Brain microvascular endothelial cell (primary cell): Measurements from ENCODE around the gene GFRA1.

Source experiments
- DNase-seq: peaks from one replicate; pipeline ENCODE4 v3.0.0-alpha.2; 2020
- H3K27ac ChIP-seq: fragments of 250-450 bp; sonication (Bioruptor Pico); 2 replicates; pipeline ENCODE4 v1.5.1; 2020; ENCODE audit warnings: mild to moderate bottlenecking, moderate library complexity
- H3K27me3 ChIP-seq: fragments of 250-450 bp; sonication (Bioruptor Pico); replicated peaks from 2 replicates; pipeline ENCODE4 v1.5.1; 2020; ENCODE audit warnings: mild to moderate bottlenecking
- H3K36me3 ChIP-seq: fragments of 250-450 bp; sonication (Bioruptor Pico); replicated peaks from 2 replicates; pipeline ENCODE4 v1.5.1; 2020; ENCODE audit warnings: mild to moderate bottlenecking
- H3K4me3 ChIP-seq: 2 replicates; pipeline ENCODE4 v1.5.1; 2011; ENCODE audit warnings: low read depth, mild to moderate bottlenecking, control low read depth, low read length, moderate library complexity
- CTCF ChIP-seq: IDR thresholded peaks from 2 replicates; pipeline ENCODE4 v1.5.1; 2011; ENCODE audit warnings: low read depth, mild to moderate bottlenecking, moderate library complexity, low read length, control low read depth, inconsistent platforms; ENCODE audit errors: missing control alignments
- in situ Hi-C: cut with HindIII; loops from 2 replicates; pipeline ENCODE4 v1.10.0; 2017; ENCODE audit warnings: low sequenced_read_pairs, low pct_ligation_motif_present

Gene GFRA1

GRCh38 chr10:116195039-116195438 is 78.0 kb downstream of the GFRA1 start:
- in situ Hi-C loops = no loop called here
- no peaks in the 10 kb centered on the region for H3K36me3 ChIP-seq
- TF ChIP-seq CTCF = no peak
- no peak overlapping the region for H3K4me3 ChIP-seq
- no peak for DNase-seq
- H3K27me3 ChIP-seq = no peaks in the 10 kb centered on the region
- H3K27ac ChIP-seq = no peak overlapping the region

GRCh38 chr10:116194061-116194460 is 78.9 kb downstream of the GFRA1 start:
- TF ChIP-seq CTCF = no peak
- H3K27me3 ChIP-seq = no peaks in the 10 kb centered on the region
- DNase-seq = no peak
- no peak overlapping the region for H3K4me3 ChIP-seq
- no peak overlapping the region for H3K27ac ChIP-seq
- in situ Hi-C loops = no loop called here
- no peaks in the 10 kb centered on the region for H3K36me3 ChIP-seq

GRCh38 chr10:116190883-116191282 is 82.1 kb downstream of the GFRA1 start:
- no peak for TF ChIP-seq CTCF
- no peaks in the 10 kb centered on the region for H3K36me3 ChIP-seq
- no peak overlapping the region for H3K4me3 ChIP-seq
- no peak for DNase-seq
- H3K27ac ChIP-seq = no peak overlapping the region
- in situ Hi-C loops = no loop called here
- no peaks in the 10 kb centered on the region for H3K27me3 ChIP-seq

GRCh38 chr10:116186273-116186672 is 86.7 kb downstream of the GFRA1 start:
- Histone ChIP-seq H3K27me3 (no peaks in the 10 kb centered on the region), H3K4me3 (no peak overlapping the region), H3K36me3 (no peaks in the 10 kb centered on the region), H3K27ac (no peak overlapping the region)
- no peak for TF ChIP-seq CTCF
- in situ Hi-C loops = no loop called here
- no peak for DNase-seq

GRCh38 chr10:116185199-116185867 is 87.7 kb downstream of the GFRA1 start:
- no peak overlapping the region for H3K27ac ChIP-seq
- no peaks in the 10 kb centered on the region for H3K27me3 ChIP-seq
- in situ Hi-C loops = no loop called here
- DNase-seq = no peak
- no peaks in the 10 kb centered on the region for H3K36me3 ChIP-seq
- H3K4me3 ChIP-seq = no peak overlapping the region
- no peak for TF ChIP-seq CTCF

GRCh38 chr10:116184512-116184794 is 88.6 kb downstream of the GFRA1 start:
- DNase-seq = no peak

More at GRCh38 chr10:116184512-116184794, 88.6 kb downstream of the GFRA1 start:
- Histone ChIP-seq H3K27ac (no peak overlapping the region), H3K36me3 (no peaks in the 10 kb centered on the region), H3K4me3 (no peak overlapping the region), H3K27me3 (no peaks in the 10 kb centered on the region)
- in situ Hi-C loops = no loop called here
- TF ChIP-seq CTCF = no peak
